ENCODE data around the gene ATP4B. TPM values are rescaled to one million over a fixed set of nuclear protein-coding genes. Genes with fewer than 3 reads are reported as not detected.

ATP4B gene
- total RNA-seq, 1 experiment from 2014 or later: not detected

GRCh38 chr13:113666951-113667701, 9.1 kb upstream of the ATP4B start, which contains the start of gene GRK1:
GRK1 (plus strand) TSS chr13:113667219; CDS start chr13:113667387, 168 bp downstream.
- BruUV-seq (replicated peaks): no TSS peak
- no peaks in the 10 kb centered on the region for H3K27me3 Mint-ChIP-seq (ENCODE audit: insufficient read depth, unreplicated experiment)
- H3K4me3 Mint-ChIP-seq (ENCODE audit: unreplicated experiment): no peak within 1 kb of the TSS
- intact Hi-C loops (cut with micrococcal nuclease; ENCODE audit: unreplicated experiment): no loop called here
- ChIA-PET CTCF (interaction anchor here (0.6 to 1.0 kb wide), 2 partner anchors 57 to 62 kb away, joined by 3 read pairs; no protein-coding TSS in a partner anchor), POLR2A (no interaction called here)
- Histone ChIP-seq H3K4me3 (ENCODE audit: low read depth, low read length) (no peak within 1 kb of the TSS), H3K4me1 (no peaks in the 10 kb centered on the region), H3K9me3 (no peaks in the 10 kb centered on the region), H3K27me3 (replicated peaks; ENCODE audit: control insufficient read depth, insufficient read depth, low read length) (no peaks in the 10 kb centered on the region), H3K36me3 (ENCODE audit: control insufficient read depth, insufficient read depth, low read length) (no peaks in the 10 kb centered on the region)
- peak in 1 of 2 experiments; percentile 28 for DNase-seq
- H3K9me3 Mint-ChIP-seq (ENCODE audit: unreplicated experiment): peaks cover 4% of the 10 kb centered on the region
- H3K4me1 Mint-ChIP-seq (ENCODE audit: low read depth, unreplicated experiment): peaks cover 13% of the 10 kb centered on the region
- no peak within 1 kb of the TSS for H3K27ac Mint-ChIP-seq (ENCODE audit: unreplicated experiment)
- no peak for TF ChIP-seq CTCF (IDR thresholded peaks at IDR 0.05; ENCODE audit: insufficient read depth in 1 of 2, low read depth in 1 of 2, low read length in 1 of 2, severe bottlenecking in 1 of 2, unreplicated experiment in 1 of 2)
- H3K36me3 Mint-ChIP-seq (ENCODE audit: insufficient read depth, unreplicated experiment): no peaks in the 10 kb centered on the region

DNA sequence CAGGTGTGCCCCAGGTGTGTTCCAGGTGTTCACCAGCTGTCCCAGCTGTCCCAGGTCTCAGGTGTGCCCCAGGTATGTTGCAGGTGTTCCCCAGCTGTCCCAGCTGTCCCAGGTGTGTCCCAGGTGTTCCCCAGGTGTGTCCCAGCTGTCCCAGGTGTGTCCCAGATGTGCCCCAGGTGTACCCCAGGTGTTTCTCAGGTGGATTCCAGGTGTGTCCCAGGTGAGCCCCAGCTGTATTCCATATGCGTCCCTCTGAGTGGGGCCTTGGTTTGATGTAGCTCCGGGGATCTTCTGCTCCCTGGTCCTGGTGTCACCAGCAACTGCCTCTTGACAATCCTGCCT, 8.3 kb upstream of the ATP4B start:
- Mint-ChIP-seq H3K4me3 (ENCODE audit: unreplicated experiment) (no peak overlapping the region), H3K27ac (ENCODE audit: unreplicated experiment) (no peak overlapping the region), H3K36me3 (ENCODE audit: insufficient read depth, unreplicated experiment) (no peaks in the 10 kb centered on the region), H3K9me3 (ENCODE audit: unreplicated experiment) (peaks cover 6% of the 10 kb centered on the region), H3K27me3 (ENCODE audit: insufficient read depth, unreplicated experiment) (no peaks in the 10 kb centered on the region), H3K4me1 (ENCODE audit: low read depth, unreplicated experiment) (peaks cover 13% of the 10 kb centered on the region)
- TF ChIP-seq CTCF (IDR thresholded peaks at IDR 0.05; ENCODE audit: insufficient read depth in 1 of 2, low read depth in 1 of 2, low read length in 1 of 2, severe bottlenecking in 1 of 2, unreplicated experiment in 1 of 2): no peak
- peak in 1 of 2 experiments; percentile 27 for DNase-seq
- H3K4me1 ChIP-seq: no peaks in the 10 kb centered on the region
- no peaks in the 10 kb centered on the region for H3K27me3 ChIP-seq (replicated peaks; ENCODE audit: control insufficient read depth, insufficient read depth, low read length)
- H3K9me3 ChIP-seq: peaks cover 3% of the 10 kb centered on the region; the same call in 1 of the 2 replicates
- BruUV-seq (replicated peaks): no TSS peak
- ChIA-PET CTCF (no interaction called here), POLR2A (no interaction called here)
- intact Hi-C loops (cut with micrococcal nuclease; ENCODE audit: unreplicated experiment): no loop called here
- H3K4me3 ChIP-seq (ENCODE audit: low read depth, low read length): no peak overlapping the region
- H3K36me3 ChIP-seq (ENCODE audit: control insufficient read depth, insufficient read depth, low read length): no peaks in the 10 kb centered on the region

DNA sequence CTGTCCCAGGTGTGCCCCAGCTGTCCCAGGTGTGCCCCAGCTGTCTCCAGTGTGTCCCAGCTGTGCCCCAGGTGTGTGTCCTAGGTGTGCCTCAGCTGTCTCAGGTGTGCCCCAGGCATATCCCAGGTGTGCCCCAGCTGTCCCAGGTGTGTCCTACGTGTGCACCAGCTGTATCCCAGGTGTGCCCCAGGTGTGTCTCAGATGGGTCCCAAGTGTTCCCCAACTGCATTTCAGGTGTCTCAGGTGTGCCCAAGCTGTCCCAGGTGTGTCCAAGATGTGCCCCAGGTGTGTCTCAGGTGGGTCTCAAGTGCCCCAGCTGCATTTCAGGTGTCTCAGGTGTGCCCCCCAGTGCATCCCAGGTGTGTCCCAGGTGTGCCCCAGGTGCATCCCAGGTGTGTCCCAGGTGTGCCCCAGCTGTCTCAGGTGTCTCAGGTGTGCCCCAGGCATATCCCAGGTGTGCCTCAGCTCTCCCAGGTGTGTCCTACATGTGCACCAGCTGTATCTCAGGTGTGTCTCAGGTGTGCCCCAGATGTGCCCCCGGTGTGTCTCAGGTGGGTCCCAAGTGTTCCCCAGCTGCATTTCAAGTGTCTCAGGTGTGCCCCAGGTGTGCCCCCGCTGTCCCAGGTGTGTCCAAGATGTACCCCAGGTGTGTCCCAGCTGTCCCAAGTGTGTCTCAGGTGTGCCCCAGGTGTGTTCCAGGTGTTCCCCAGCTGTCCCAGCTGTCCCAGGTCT, 7.8 kb upstream of the ATP4B start:
- Histone ChIP-seq H3K4me1 (no peaks in the 10 kb centered on the region), H3K4me3 (ENCODE audit: low read depth, low read length) (no peak overlapping the region), H3K27me3 (replicated peaks; ENCODE audit: control insufficient read depth, insufficient read depth, low read length) (no peaks in the 10 kb centered on the region), H3K36me3 (ENCODE audit: control insufficient read depth, insufficient read depth, low read length) (no peaks in the 10 kb centered on the region), H3K9me3 (peaks cover 8% of the 10 kb centered on the region; the same call in 1 of the 2 replicates)
- intact Hi-C loops (cut with micrococcal nuclease; ENCODE audit: unreplicated experiment): no loop called here
- POLR2A ChIA-PET: no interaction called here
- no peaks in the 10 kb centered on the region for H3K36me3 Mint-ChIP-seq (ENCODE audit: insufficient read depth, unreplicated experiment)
- H3K27ac Mint-ChIP-seq (ENCODE audit: unreplicated experiment): no peak overlapping the region
- no TSS peak for BruUV-seq (replicated peaks)
- TF ChIP-seq CTCF (IDR thresholded peaks at IDR 0.05; ENCODE audit: insufficient read depth in 1 of 2, low read depth in 1 of 2, low read length in 1 of 2, severe bottlenecking in 1 of 2, unreplicated experiment in 1 of 2): no peak
- H3K4me3 Mint-ChIP-seq (ENCODE audit: unreplicated experiment): no peak overlapping the region
- H3K9me3 Mint-ChIP-seq (ENCODE audit: unreplicated experiment): peaks cover 12% of the 10 kb centered on the region
- no peaks in the 10 kb centered on the region for H3K27me3 Mint-ChIP-seq (ENCODE audit: insufficient read depth, unreplicated experiment)
- peaks cover 13% of the 10 kb centered on the region for H3K4me1 Mint-ChIP-seq (ENCODE audit: low read depth, unreplicated experiment)
- DNase-seq: peak in 1 of 2 experiments; percentile 30
- CTCF ChIA-PET: no interaction called here

Data from Caco-2 (cell line).